HCT116 (cell line): ENCODE measurements around the gene TTC21B.

Experiments
- CTCF ChIP-seq, 3 experiments: fragments of 200-600 bp in 1 of 3; sonication (generic) in 1 of 3; IDR thresholded peaks in 2 of 3; conservative IDR thresholded peaks in 1 of 3; 2 replicates each; pipeline ENCODE4 v1.5.1; 2012 to 2017; ENCODE audit warnings: low read depth in 2 of 3, low read length in 2 of 3, antibody characterized with exemption in 1 of 3, borderline replicate concordance in 1 of 3, control low read depth in 1 of 3, mild to moderate bottlenecking in 1 of 3, mixed read lengths in 1 of 3, mixed run types in 1 of 3, moderate library complexity in 1 of 3; ENCODE audit not compliant: insufficient read depth in 1 of 3
- EZH2phosphoT487 ChIP-seq: fragments of 200-600 bp; IDR thresholded peaks from 2 replicates; pipeline ENCODE4 v1.6.1; 2018; ENCODE audit warnings: antibody characterized with exemption, borderline replicate concordance
- POLR2AphosphoS5 ChIP-seq: IDR thresholded peaks from 2 replicates; pipeline ENCODE4 v1.6.1; 2011; ENCODE audit warnings: mild to moderate bottlenecking, low read depth, low read length, moderate library complexity
- RAD21 ChIP-seq: IDR thresholded peaks from 2 replicates; pipeline ENCODE4 v1.6.1; 2012; ENCODE audit warnings: low read depth, mild to moderate bottlenecking
- REST ChIP-seq: IDR thresholded peaks from 2 replicates; pipeline ENCODE4 v1.6.1; 2012; ENCODE audit warnings: low read depth
- YY1 ChIP-seq: IDR thresholded peaks from 2 replicates; pipeline ENCODE4 v1.6.1; 2011; ENCODE audit warnings: low read length, low read depth, moderate library complexity, mild to moderate bottlenecking; ENCODE audit not compliant: insufficient replicate concordance; ENCODE audit errors: extremely low read depth
- ZFX ChIP-seq: fragments of 450-650 bp; IDR thresholded peaks from 2 replicates; pipeline ENCODE4 v1.6.1; 2017

GRCh38 chr2:165843351-165843750 lies 110.2 kb downstream of the TTC21B start:
- TF ChIP-seq REST (no peak), CTCF (IDR thresholded peaks at IDR 0.05 in 2 of 3, conservative IDR thresholded peaks at IDR 0.05 in 1 of 3; ENCODE audit: borderline replicate concordance in 1 of 3, insufficient read depth in 1 of 3, low read depth in 2 of 3, low read length in 2 of 3) (no peak), POLR2AphosphoS5 (no peak), YY1 (no peak), ZFX (no peak), RAD21 (no peak), EZH2phosphoT487 (no peak)
